Measurements from ENCODE around the gene MAGI2. TPM values are rescaled to one million over a fixed set of nuclear protein-coding genes. Genes with fewer than 3 reads are reported as not detected.

MAGI2 gene
- total RNA-seq, 2 experiments from 2014 or later: 0.03 to 0.17 TPM

DNA sequence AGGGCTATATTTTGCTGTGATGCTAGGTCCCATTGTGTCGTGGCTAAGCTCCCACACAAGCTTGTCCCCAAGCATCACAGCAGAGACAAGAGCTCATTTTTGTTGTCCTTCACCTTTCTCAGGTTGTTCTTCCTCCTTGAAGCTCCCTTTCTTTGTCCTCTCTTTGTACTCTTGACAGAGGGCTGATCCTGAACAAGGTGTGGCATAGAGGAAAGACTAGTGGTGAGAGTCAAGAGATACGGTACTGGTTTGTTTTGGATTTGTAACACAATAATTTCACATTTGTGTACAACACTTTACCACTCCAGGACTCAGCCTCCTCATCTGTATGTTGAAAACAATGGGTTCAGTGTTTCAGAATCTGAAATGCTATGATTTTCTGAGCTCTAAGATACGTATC is 41.0 kb downstream of the MAGI2 start:
- TF ChIP-seq, protein P1, sequence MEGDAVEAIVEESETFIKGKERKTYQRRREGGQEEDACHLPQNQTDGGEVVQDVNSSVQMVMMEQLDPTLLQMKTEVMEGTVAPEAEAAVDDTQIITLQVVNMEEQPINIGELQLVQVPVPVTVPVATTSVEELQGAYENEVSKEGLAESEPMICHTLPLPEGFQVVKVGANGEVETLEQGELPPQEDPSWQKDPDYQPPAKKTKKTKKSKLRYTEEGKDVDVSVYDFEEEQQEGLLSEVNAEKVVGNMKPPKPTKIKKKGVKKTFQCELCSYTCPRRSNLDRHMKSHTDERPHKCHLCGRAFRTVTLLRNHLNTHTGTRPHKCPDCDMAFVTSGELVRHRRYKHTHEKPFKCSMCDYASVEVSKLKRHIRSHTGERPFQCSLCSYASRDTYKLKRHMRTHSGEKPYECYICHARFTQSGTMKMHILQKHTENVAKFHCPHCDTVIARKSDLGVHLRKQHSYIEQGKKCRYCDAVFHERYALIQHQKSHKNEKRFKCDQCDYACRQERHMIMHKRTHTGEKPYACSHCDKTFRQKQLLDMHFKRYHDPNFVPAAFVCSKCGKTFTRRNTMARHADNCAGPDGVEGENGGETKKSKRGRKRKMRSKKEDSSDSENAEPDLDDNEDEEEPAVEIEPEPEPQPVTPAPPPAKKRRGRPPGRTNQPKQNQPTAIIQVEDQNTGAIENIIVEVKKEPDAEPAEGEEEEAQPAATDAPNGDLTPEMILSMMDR (conservative IDR thresholded peaks at IDR 0.05; ENCODE audit: low read length): no peak
- no peak for TF ChIP-seq EZH2phosphoT487 (IDR thresholded peaks at IDR 0.05; ENCODE audit: borderline replicate concordance, low read depth, low read length)
- no TSS peak for BruUV-seq (replicated peaks)
- H3K9me3 ChIP-seq (ENCODE audit: low read length): no peaks in the 10 kb centered on the region

DNA sequence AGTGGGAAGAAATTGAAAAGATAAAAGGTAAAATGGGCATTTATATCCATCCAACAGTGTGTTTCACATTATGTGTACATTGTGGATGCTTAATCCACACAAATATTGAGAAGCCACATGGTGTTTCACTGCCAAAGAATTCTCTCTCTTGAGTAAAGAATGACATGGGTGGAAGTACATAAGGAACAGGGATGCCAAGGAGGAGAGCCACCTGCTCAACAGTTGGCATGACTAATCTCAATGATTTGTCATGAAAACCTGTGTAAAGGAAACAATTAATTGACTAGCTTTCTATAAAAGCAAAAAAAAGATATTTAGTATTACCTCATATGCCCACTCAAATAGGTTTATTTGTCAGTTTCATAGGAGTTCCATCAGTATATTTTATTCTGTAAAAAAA is 43.1 kb downstream of the MAGI2 start:
- Histone ChIP-seq H2AFZ (ENCODE audit: low read length) (no peak overlapping the region), H3K79me2 (ENCODE audit: insufficient read depth, low read depth, low read length) (no peaks in the 10 kb centered on the region), H3K36me3 (ENCODE audit: insufficient read depth, low read length) (no peaks in the 10 kb centered on the region), H3K4me1 (ENCODE audit: insufficient read depth, low read length, poor library complexity, severe bottlenecking) (no peaks in the 10 kb centered on the region), H3K9me3 (ENCODE audit: low read length) (no peaks in the 10 kb centered on the region), H3K4me2 (ENCODE audit: low read length) (no peak overlapping the region), H4K20me1 (ENCODE audit: insufficient read depth, low read length) (no peaks in the 10 kb centered on the region), H3K27ac (ENCODE audit: low read depth, low read length, poor library complexity, severe bottlenecking) (no peak overlapping the region), H3K4me3 (ENCODE audit: low read depth, low read length, poor library complexity, severe bottlenecking) (no peak overlapping the region), H3K9me2 (ENCODE audit: insufficient read depth, low read length) (no peaks in the 10 kb centered on the region)
- intact Hi-C loops (cut with micrococcal nuclease; ENCODE audit: unreplicated experiment): no loop called here
- no TSS peak for BruUV-seq (replicated peaks)
- POLR2A ChIA-PET: interaction anchor here (0.6 kb wide), 1 partner anchor 139 kb away, joined by 4 read pairs; no protein-coding TSS in a partner anchor
- TF ChIP-seq EZH2phosphoT487 (IDR thresholded peaks at IDR 0.05; ENCODE audit: borderline replicate concordance, low read depth, low read length): no peak
- TF ChIP-seq, protein P1 (conservative IDR thresholded peaks at IDR 0.05; ENCODE audit: low read length): no peak
- CTCF ChIA-PET (ENCODE audit: unreplicated experiment): no interaction called here
- DNase-seq (ENCODE audit: low spot score): no peak

More for the DNA sequence above, 41.0 kb downstream of the MAGI2 start:
- ChIA-PET CTCF (ENCODE audit: unreplicated experiment) (no interaction called here), POLR2A (interaction anchor here (1.2 kb wide), 1 partner anchor 12 kb away, joined by 4 read pairs; no protein-coding TSS in a partner anchor)
- no peaks in the 10 kb centered on the region for H3K79me2 ChIP-seq (ENCODE audit: insufficient read depth, low read depth, low read length)
- no peak overlapping the region for H2AFZ ChIP-seq (ENCODE audit: low read length)
- H3K4me3 ChIP-seq (ENCODE audit: low read depth, low read length, poor library complexity, severe bottlenecking): no peak overlapping the region
- H3K36me3 ChIP-seq (ENCODE audit: insufficient read depth, low read length): no peaks in the 10 kb centered on the region
- H3K4me2 ChIP-seq (ENCODE audit: low read length): no peak overlapping the region
- H4K20me1 ChIP-seq (ENCODE audit: insufficient read depth, low read length): no peaks in the 10 kb centered on the region
- DNase-seq (ENCODE audit: low spot score): no peak
- intact Hi-C loops (cut with micrococcal nuclease; ENCODE audit: unreplicated experiment): no loop called here
- H3K27ac ChIP-seq (ENCODE audit: low read depth, low read length, poor library complexity, severe bottlenecking): no peak overlapping the region
- no peaks in the 10 kb centered on the region for H3K9me2 ChIP-seq (ENCODE audit: insufficient read depth, low read length)
- no peaks in the 10 kb centered on the region for H3K4me1 ChIP-seq (ENCODE audit: insufficient read depth, low read length, poor library complexity, severe bottlenecking)

DNA sequence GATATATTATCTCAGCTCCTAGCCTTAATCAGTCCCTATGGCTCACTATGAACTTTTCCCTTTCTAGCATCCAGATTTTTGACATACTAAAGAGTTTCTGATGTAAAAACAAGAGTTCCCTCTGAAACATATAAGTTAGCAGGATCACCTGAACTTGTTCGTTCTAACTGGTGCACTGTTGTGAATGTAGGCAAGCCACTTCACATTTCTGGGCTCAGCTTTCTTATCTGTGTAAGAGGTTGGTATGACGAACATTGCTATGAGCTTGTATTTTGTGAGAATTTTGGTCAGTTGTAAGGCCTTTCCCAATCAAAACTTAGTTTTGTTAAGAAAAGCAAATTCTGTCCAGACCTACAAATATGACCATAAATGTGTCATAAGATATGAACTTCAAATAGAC is 46.1 kb downstream of the MAGI2 start:
- BruUV-seq (replicated peaks): no TSS peak
- H3K79me2 ChIP-seq (ENCODE audit: insufficient read depth, low read depth, low read length): no peaks in the 10 kb centered on the region
- H3K9me2 ChIP-seq (ENCODE audit: insufficient read depth, low read length): no peaks in the 10 kb centered on the region
- no peaks in the 10 kb centered on the region for H4K20me1 ChIP-seq (ENCODE audit: insufficient read depth, low read length)
- H3K27ac ChIP-seq (ENCODE audit: low read depth, low read length, poor library complexity, severe bottlenecking): no peak overlapping the region
- no peaks in the 10 kb centered on the region for H3K4me1 ChIP-seq (ENCODE audit: insufficient read depth, low read length, poor library complexity, severe bottlenecking)
- no peaks in the 10 kb centered on the region for H3K36me3 ChIP-seq (ENCODE audit: insufficient read depth, low read length)
- ChIA-PET POLR2A (no interaction called here), CTCF (ENCODE audit: unreplicated experiment) (no interaction called here)
- no peak overlapping the region for H3K4me2 ChIP-seq (ENCODE audit: low read length)
- no peak overlapping the region for H3K4me3 ChIP-seq (ENCODE audit: low read depth, low read length, poor library complexity, severe bottlenecking)
- intact Hi-C loops (cut with micrococcal nuclease; ENCODE audit: unreplicated experiment): no loop called here
- DNase-seq (ENCODE audit: low spot score): no peak
- no peak overlapping the region for H2AFZ ChIP-seq (ENCODE audit: low read length)
- H3K9me3 ChIP-seq (ENCODE audit: low read length): no peaks in the 10 kb centered on the region
- TF ChIP-seq EZH2phosphoT487 (IDR thresholded peaks at IDR 0.05; ENCODE audit: borderline replicate concordance, low read depth, low read length): no peak
- TF ChIP-seq, protein P1 (conservative IDR thresholded peaks at IDR 0.05; ENCODE audit: low read length): no peak
